Spinal cord (tissue), 10 donors: ENCODE measurements around the gene DEPP1. TPM values are rescaled to one million over a fixed set of nuclear protein-coding genes. Genes with fewer than 3 reads are reported as not detected.

Source experiments
- DNase-seq, 6 donors: peaks; one replicate each; pipeline versions ENCODE4 v3.0.0 to v3.0.0-alpha.2; 2013 to 2015; ENCODE audit warnings: low spot score in 6 of 6, low read depth in 4 of 6
- H3K27ac ChIP-seq: one replicate; pipeline ENCODE4 v1.5.1; 2013; ENCODE audit warnings: low read depth, low read length, control low read depth
- H3K27me3 ChIP-seq: one replicate; pipeline ENCODE4 v1.6.1; 2013; ENCODE audit warnings: low read length; ENCODE audit not compliant: control insufficient read depth, insufficient read depth
- H3K36me3 ChIP-seq: one replicate; pipeline ENCODE4 v1.6.1; 2013; ENCODE audit warnings: low read length; ENCODE audit not compliant: control insufficient read depth, insufficient read depth
- H3K4me1 ChIP-seq: one replicate; pipeline ENCODE4 v1.6.1; 2013; ENCODE audit warnings: low read length; ENCODE audit not compliant: control insufficient read depth, insufficient read depth
- H3K4me3 ChIP-seq: one replicate; pipeline ENCODE4 v1.5.1; 2013; ENCODE audit warnings: low read depth, low read length, control low read depth
- H3K9me3 ChIP-seq: one replicate; pipeline ENCODE4 v1.6.1; 2013; ENCODE audit warnings: low read length; ENCODE audit not compliant: control insufficient read depth, insufficient read depth
- WGBS: methylation state at CpG from one replicate; pipeline ENCODE4 v1.1.5; 2013; ENCODE audit warnings: missing lambda C conversion rate; ENCODE audit not compliant: insufficient coverage; 5-methylcytosine and 5-hydroxymethylcytosine counted together
- polyA plus RNA-seq, 2 donors: library from polyadenylated mRNA; unstranded; fragments of 120-200 nt; gene quantifications; one replicate each; pipeline ENCODE4 v1.2.1, GENCODE V29; 2013; ENCODE audit not compliant: insufficient read length in 2 of 2
- total RNA-seq, 2 donors: library from RNA; depleted of rRNA in 1 of 2; stranded (reverse); fragments of 120-200 nt in 1 of 2; fragments of >200 nt in 1 of 2; gene quantifications; one replicate each; pipeline versions ENCODE4 v1.2.3 to v1.2.4, GENCODE V29; 2013 to 2014
- donor health status: healthy.

DEPP1 gene
- total and polyA plus RNA-seq, 4 donors, result 8.1 to 25.2 (median 13.9) TPM

DNA sequence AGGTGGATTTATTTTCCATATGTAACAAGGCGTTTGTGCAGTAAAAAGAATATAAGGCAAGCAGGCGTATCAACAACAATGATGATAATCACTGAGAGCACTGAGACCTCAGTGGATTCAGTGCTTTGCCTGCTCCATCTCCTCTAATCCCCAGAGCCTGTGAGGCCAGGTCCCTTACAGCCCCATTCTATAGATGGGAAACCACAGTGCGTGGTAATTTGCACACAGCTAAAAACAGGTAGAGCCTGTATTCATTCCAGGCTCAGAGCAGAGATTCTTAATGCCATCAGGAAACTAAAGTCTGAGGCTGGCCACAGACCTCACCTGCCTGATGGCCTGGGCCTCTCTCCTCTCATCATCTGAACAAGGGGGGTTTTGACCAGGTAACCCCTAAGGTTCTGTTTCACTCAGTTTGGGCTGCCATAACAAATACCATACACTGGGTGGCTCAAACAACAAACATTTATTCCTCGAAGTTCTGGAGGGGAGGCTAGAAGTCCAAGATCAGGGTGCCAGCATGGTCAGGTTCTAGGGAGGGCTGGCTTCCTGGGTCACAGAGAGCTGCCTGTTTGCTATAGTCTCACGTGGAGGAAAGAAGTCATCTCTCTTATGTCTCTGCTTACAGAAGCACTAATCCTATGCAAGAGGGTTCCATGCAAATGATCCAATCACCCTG is 29.3 kb downstream of the DEPP1 start:
- H3K9me3 ChIP-seq, result peaks cover under 1% of the 10 kb centered on the region
- H3K4me1 ChIP-seq, result peaks cover 10% of the 10 kb centered on the region
- H3K27me3 ChIP-seq, result no peaks in the 10 kb centered on the region
- no peak for DNase-seq
- no peaks in the 10 kb centered on the region for H3K36me3 ChIP-seq
- 76% methylated on average over 3 of the region's 5 CpGs for WGBS
- no peak overlapping the region for H3K4me3 ChIP-seq
- no peak overlapping the region for H3K27ac ChIP-seq

DNA sequence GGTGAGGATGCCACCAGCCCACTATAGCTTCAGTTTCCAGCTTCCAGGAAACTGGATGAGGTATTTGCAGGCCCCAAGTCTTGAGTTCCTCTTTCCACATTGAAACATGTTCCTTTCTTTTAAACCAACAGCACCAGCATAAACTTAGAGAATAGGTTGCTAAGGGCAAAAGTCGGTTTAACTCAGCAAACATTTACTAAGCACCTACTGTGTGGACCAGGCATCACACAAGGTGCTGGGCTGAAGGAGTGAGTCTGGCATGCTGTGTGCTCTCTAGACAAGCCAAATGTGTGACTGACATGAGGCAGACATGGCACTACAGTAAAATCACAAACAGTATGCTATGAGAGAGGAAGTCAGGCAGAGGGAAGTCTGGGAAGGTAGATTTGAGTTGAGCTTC is 30.0 kb downstream of the DEPP1 start:
- Histone ChIP-seq H3K9me3 (peaks cover 2% of the 10 kb centered on the region), H3K36me3 (no peaks in the 10 kb centered on the region), H3K4me3 (no peak overlapping the region), H3K4me1 (peaks cover 10% of the 10 kb centered on the region), H3K27me3 (no peaks in the 10 kb centered on the region), H3K27ac (no peak overlapping the region)
- no peak for DNase-seq
- WGBS, result no CpG with 5 or more reads among the region's 1 CpG

GRCh38 chr10:44947371-44948152 is 31.0 kb downstream of the DEPP1 start:
- Histone ChIP-seq H3K4me1 (peaks cover 10% of the 10 kb centered on the region), H3K27ac (no peak overlapping the region), H3K9me3 (peaks cover 2% of the 10 kb centered on the region), H3K27me3 (no peaks in the 10 kb centered on the region), H3K36me3 (no peaks in the 10 kb centered on the region), H3K4me3 (no peak overlapping the region)
- DNase-seq, result no peak
- 73% methylated on average over 6 of the region's 6 CpGs for WGBS

DNA sequence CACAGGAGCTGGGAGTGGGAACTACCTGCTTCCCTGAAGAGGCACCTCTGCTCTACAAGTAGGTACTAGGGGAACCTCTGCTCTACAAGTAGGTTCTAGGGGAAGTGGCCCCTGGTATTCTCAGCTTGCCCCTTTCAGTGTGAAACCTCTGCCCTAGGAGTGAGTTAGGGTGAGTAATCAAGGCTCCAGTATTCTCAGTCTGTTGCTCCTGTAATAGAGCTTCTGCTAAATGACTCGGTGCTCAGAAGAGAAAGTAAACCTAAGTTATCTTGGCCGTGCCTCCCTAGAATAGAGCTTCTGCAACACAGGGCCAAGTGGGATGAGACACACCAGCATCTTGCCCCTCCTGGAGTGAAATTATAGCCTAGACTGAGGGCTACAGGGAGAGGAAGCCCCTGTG is 32.4 kb downstream of the DEPP1 start:
- H3K36me3 ChIP-seq, result no peaks in the 10 kb centered on the region
- peaks cover 2% of the 10 kb centered on the region for H3K9me3 ChIP-seq
- DNase-seq, result no peak
- H3K4me3 ChIP-seq, result no peak overlapping the region
- H3K27me3 ChIP-seq, result no peaks in the 10 kb centered on the region
- 57% methylated on average over 2 of the region's 2 CpGs for WGBS
- H3K4me1 ChIP-seq, result peaks cover 10% of the 10 kb centered on the region
- H3K27ac ChIP-seq, result no peak overlapping the region

DNA sequence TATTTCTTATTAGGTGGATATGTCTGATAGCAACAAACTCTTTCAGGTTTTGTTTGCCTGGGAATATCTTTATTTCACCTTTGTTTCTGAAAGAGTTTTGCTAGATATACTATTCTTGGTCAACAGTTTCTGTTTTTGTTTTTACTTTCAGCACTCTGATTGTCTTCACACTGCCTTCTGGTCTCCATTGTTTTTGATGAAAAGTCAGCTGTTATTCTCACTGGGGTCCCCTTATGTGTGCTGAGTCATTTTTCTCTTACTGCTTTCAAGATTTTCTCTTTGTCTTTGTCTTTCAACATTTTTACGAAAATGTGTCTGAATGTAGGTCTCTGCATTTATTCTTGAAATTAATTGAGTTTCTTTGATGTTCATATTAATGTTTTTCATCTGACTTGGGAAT is 34.3 kb downstream of the DEPP1 start:
- Histone ChIP-seq H3K4me3 (no peak overlapping the region), H3K4me1 (no peaks in the 10 kb centered on the region), H3K27ac (no peak overlapping the region), H3K27me3 (no peaks in the 10 kb centered on the region), H3K9me3 (peaks cover 2% of the 10 kb centered on the region), H3K36me3 (no peaks in the 10 kb centered on the region)
- WGBS, result no CpG with 5 or more reads among the region's 1 CpG
- no peak for DNase-seq

- no CpG with 5 or more reads among the region's 7 CpGs for WGBS
- Histone ChIP-seq H3K9me3 (peaks cover 2% of the 10 kb centered on the region), H3K4me1 (peaks cover 20% of the 10 kb centered on the region), H3K4me3 (no peak overlapping the region), H3K27me3 (no peaks in the 10 kb centered on the region), H3K27ac (no peak overlapping the region), H3K36me3 (no peaks in the 10 kb centered on the region)
- no peak for DNase-seq
Observed at GRCh38 chr10:44939691-44940401, 38.8 kb downstream of the DEPP1 start.

DNA sequence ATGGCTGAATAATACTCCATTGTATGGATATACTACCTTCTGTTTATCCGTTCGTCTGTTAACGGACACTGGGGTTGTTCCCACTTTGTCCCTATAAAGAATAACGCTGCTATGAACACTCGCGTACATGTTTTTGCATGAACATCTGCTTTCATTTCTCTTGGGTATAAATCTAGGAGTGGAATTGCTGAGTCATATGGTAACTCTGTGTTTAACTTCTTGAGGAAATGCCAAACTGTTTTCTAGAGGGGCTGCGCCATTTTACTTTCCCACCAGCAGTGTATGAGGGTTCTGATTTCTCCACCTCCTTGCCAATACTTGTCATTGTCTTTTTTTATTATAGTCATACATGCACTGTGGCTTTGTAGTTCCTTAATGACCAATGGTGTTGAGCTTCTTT is 39.7 kb downstream of the DEPP1 start:
- WGBS, result no CpG with 5 or more reads among the region's 7 CpGs
- H3K9me3 ChIP-seq, result no peaks in the 10 kb centered on the region
- no peak overlapping the region for H3K4me3 ChIP-seq
- no peaks in the 10 kb centered on the region for H3K27me3 ChIP-seq
- H3K4me1 ChIP-seq, result peaks cover 26% of the 10 kb centered on the region
- H3K36me3 ChIP-seq, result no peaks in the 10 kb centered on the region
- no peak overlapping the region for H3K27ac ChIP-seq
- DNase-seq, result no peak

GRCh38 chr10:44937196-44938005 is 41.2 kb downstream of the DEPP1 start:
- Histone ChIP-seq H3K4me1 (peaks cover 41% of the 10 kb centered on the region), H3K36me3 (no peaks in the 10 kb centered on the region), H3K27me3 (no peaks in the 10 kb centered on the region), H3K4me3 (no peak overlapping the region), H3K27ac (no peak overlapping the region), H3K9me3 (no peaks in the 10 kb centered on the region)
- WGBS, result 90% methylated on average over 6 of the region's 9 CpGs
- DNase-seq, result no peak

DNA sequence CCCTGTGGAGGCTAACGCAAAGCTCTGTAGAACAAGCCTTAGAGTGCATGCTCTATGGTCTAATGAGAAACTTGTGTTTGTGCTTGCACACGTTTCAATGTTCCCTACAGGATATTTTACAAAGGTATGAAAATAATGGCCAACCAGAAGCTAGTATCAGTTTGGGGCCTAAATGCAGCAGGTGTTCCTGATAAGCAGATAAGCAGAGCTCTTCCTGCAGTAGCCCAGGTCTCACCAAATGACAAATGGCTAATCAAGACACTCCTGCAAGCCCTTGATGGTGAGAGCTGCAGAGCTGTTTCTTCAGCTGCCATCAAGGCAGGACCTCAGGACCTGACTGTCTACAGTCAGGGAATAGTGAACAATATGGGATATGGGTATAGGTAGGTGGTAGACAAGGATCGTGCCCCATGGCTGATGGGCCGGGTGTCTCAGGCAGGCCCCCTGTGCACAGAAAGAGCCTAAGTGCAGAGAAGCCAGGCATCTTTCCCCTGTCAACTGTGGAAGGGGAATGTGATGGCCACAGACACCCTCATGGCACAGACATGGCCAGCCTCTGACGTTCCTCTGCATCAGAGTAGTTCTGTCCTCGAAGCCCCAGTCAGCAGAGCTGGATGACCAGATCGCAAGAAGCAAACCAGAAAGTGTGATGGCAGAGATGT is 42.2 kb downstream of the DEPP1 start:
- no peak overlapping the region for H3K4me3 ChIP-seq
- WGBS, result 92% methylated on average over 6 of the region's 7 CpGs
- no peaks in the 10 kb centered on the region for H3K27me3 ChIP-seq
- no peaks in the 10 kb centered on the region for H3K36me3 ChIP-seq
- no peaks in the 10 kb centered on the region for H3K9me3 ChIP-seq
- no peak for DNase-seq
- peaks cover 44% of the 10 kb centered on the region for H3K4me1 ChIP-seq
- peak overlapping the region; percentile 90 for H3K27ac ChIP-seq
